Subcutaneous abdominal adipose tissue (tissue), 5 donors: Measurements from ENCODE around the gene PRR7.

ENCODE experiments used
- H3K27ac ChIP-seq: one replicate; pipeline ENCODE4 v1.7.0; 2013; ENCODE audit warnings: low read depth, mild to moderate bottlenecking, inconsistent platforms, low read length, moderate library complexity
- H3K27me3 ChIP-seq, 5 donors: one replicate each; pipeline ENCODE4 v1.7.0; 2013; ENCODE audit warnings: low read length in 5 of 5, inconsistent platforms in 1 of 5; ENCODE audit not compliant: control insufficient read depth in 5 of 5, insufficient read depth in 4 of 5
- H3K36me3 ChIP-seq, 5 donors: one replicate each; pipeline ENCODE4 v1.7.0; 2013; ENCODE audit warnings: low read length in 5 of 5; ENCODE audit not compliant: control insufficient read depth in 5 of 5, insufficient read depth in 5 of 5
- H3K4me1 ChIP-seq, 5 donors: one replicate each; pipeline ENCODE4 v1.7.0; 2013; ENCODE audit warnings: low read length in 5 of 5, mild to moderate bottlenecking in 3 of 5, moderate library complexity in 1 of 5; ENCODE audit not compliant: control insufficient read depth in 5 of 5, insufficient read depth in 5 of 5
- H3K4me3 ChIP-seq, 5 donors: one replicate each; pipeline ENCODE4 v1.7.0; 2013; ENCODE audit warnings: low read length in 5 of 5, low read depth in 1 of 5
- H3K9ac ChIP-seq, 5 donors: one replicate each; pipeline ENCODE4 v1.7.0; 2013; ENCODE audit warnings: low read length in 5 of 5, mild to moderate bottlenecking in 4 of 5, moderate library complexity in 3 of 5
- H3K9me3 ChIP-seq, 5 donors: one replicate each; pipeline ENCODE4 v1.7.0; 2013; ENCODE audit warnings: low read length in 5 of 5; ENCODE audit not compliant: control insufficient read depth in 5 of 5
- donor health status: healthy.
- donor health status: healthy.
- donor health status: healthy.
- donor health status: healthy.
- donor health status: healthy.

The PRR7 gene

GRCh38 chr5:177443144-177443983, 3.2 kb upstream of the PRR7 start:
- Histone ChIP-seq H3K9ac (no peak overlapping the region), H3K36me3 (peaks cover 0 to 38% (median 28%) of the 10 kb centered on the region in 5 donors), H3K4me1 (peaks cover 0 to 22% (median 16%) of the 10 kb centered on the region in 5 donors), H3K4me3 (no peak overlapping the region), H3K27ac (no peak overlapping the region), H3K27me3 (peaks cover 4 to 14% (median 8%) of the 10 kb centered on the region in 5 donors), H3K9me3 (no peaks in the 10 kb centered on the region)

GRCh38 chr5:177444106-177445051, 2.2 kb upstream of the PRR7 start:
- Histone ChIP-seq H3K9me3 (no peaks in the 10 kb centered on the region), H3K27me3 (peaks cover 6 to 22% (median 13%) of the 10 kb centered on the region in 5 donors), H3K4me1 (peaks cover 0 to 22% (median 16%) of the 10 kb centered on the region in 5 donors), H3K9ac (peak overlapping the region in 1 of 5 donors; percentile 30), H3K27ac (no peak overlapping the region), H3K4me3 (no peak overlapping the region), H3K36me3 (peaks cover 0 to 37% (median 24%) of the 10 kb centered on the region in 5 donors)

GRCh38 chr5:177445052-177445916, 1.3 kb upstream of the PRR7 start:
- Histone ChIP-seq H3K27ac (no peak overlapping the region), H3K9ac (no peak overlapping the region), H3K4me3 (no peak overlapping the region), H3K36me3 (peaks cover 0 to 28% (median 22%) of the 10 kb centered on the region in 5 donors), H3K9me3 (no peaks in the 10 kb centered on the region), H3K27me3 (peaks cover 13 to 30% (median 22%) of the 10 kb centered on the region in 5 donors), H3K4me1 (peaks cover 0 to 22% (median 16%) of the 10 kb centered on the region in 5 donors)

- Histone ChIP-seq H3K9ac (no peak overlapping the region), H3K27me3 (peaks cover 18 to 36% (median 28%) of the 10 kb centered on the region in 5 donors), H3K36me3 (peaks cover 0 to 23% (median 17%) of the 10 kb centered on the region in 5 donors), H3K4me3 (peak overlapping the region in 1 of 5 donors; percentile 70), H3K27ac (no peak overlapping the region), H3K9me3 (no peaks in the 10 kb centered on the region), H3K4me1 (peaks cover 0 to 22% (median 16%) of the 10 kb centered on the region in 5 donors)
Measured at GRCh38 chr5:177445917-177446199, 756 bp upstream of the PRR7 start.

GRCh38 chr5:177447066-177447610, 524 bp downstream of the PRR7 start:
- H3K36me3 ChIP-seq: peaks cover 0 to 10% (median 5%) of the 10 kb centered on the region in 5 donors
- no peak overlapping the region for H3K9ac ChIP-seq
- H3K27me3 ChIP-seq: peaks cover 21 to 39% (median 37%) of the 10 kb centered on the region in 5 donors
- H3K27ac ChIP-seq: no peak overlapping the region
- H3K4me3 ChIP-seq: peak overlapping the region in 3 of 5 donors; percentile 48 to 70 (median 59)
- H3K9me3 ChIP-seq: no peaks in the 10 kb centered on the region
- peaks cover 0 to 22% (median 16%) of the 10 kb centered on the region in 5 donors for H3K4me1 ChIP-seq

- Histone ChIP-seq H3K4me3 (no peak overlapping the region), H3K4me1 (peaks cover 0 to 22% (median 16%) of the 10 kb centered on the region in 5 donors), H3K27me3 (peaks cover 27 to 45% (median 39%) of the 10 kb centered on the region in 5 donors), H3K36me3 (peaks cover 0 to 5% (median 0%) of the 10 kb centered on the region in 5 donors), H3K9me3 (no peaks in the 10 kb centered on the region), H3K9ac (no peak overlapping the region), H3K27ac (no peak overlapping the region)
Measured at GRCh38 chr5:177447611-177448243, 1.1 kb downstream of the PRR7 start.

- peaks cover 30 to 48% (median 42%) of the 10 kb centered on the region in 5 donors for H3K27me3 ChIP-seq
Measured at GRCh38 chr5:177448244-177448950, 1.8 kb downstream of the PRR7 start.

GRCh38 chr5:177449140-177450061, 2.8 kb downstream of the PRR7 start:
- Histone ChIP-seq H3K9ac (peak overlapping the region in 1 of 5 donors; percentile 26), H3K36me3 (no peaks in the 10 kb centered on the region), H3K4me3 (no peak overlapping the region), H3K27ac (no peak overlapping the region), H3K27me3 (peaks cover 30 to 48% (median 47%) of the 10 kb centered on the region in 5 donors), H3K4me1 (peaks cover 0 to 30% (median 25%) of the 10 kb centered on the region in 5 donors), H3K9me3 (no peaks in the 10 kb centered on the region)

More at GRCh38 chr5:177448244-177448950, 1.8 kb downstream of the PRR7 start:
- H3K4me3 ChIP-seq: no peak overlapping the region
- H3K9ac ChIP-seq: no peak overlapping the region
- no peaks in the 10 kb centered on the region for H3K36me3 ChIP-seq
- peaks cover 0 to 22% (median 16%) of the 10 kb centered on the region in 5 donors for H3K4me1 ChIP-seq
- H3K9me3 ChIP-seq: no peaks in the 10 kb centered on the region
- H3K27ac ChIP-seq: no peak overlapping the region
